Measurements from ENCODE around the gene GINS1. TPM values are rescaled to one million over a fixed set of nuclear protein-coding genes. Genes with fewer than 3 reads are reported as not detected.

Gene GINS1
- total RNA-seq, 1 donor from 2014 or later, result 5.3 TPM

DNA sequence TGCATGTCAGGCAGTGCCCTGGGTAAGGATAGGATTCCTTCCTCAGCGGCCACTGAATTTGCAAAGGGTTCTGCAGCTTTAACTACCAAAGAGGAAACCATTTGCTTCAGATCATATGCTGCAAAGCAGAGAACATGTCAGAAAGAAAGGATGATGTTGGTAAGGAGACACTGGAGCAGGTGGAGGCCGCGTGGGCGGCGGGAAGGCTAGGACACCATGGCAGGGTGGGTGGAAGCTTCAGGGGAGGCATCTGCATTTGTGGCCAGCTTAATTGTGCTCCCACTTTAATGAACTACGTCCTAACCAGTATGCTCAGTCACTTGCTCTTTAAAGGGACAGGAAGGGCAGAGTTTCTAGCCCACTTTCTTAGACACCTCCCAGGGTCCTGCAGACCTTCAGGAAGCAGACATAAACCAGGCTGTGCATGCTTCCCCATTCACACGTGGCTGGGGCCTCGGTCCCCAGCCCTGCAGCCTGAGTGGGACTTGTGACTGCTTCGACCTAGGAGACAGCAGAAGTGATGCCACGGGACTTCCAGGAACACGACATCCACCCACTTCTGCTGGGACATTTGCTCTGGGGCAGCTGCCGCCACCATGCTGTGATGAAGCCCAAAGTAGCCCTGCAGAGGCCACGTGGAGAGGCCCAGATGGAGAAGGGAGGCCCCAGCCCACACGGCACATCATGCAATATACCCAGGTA lies 76.1 kb downstream of the GINS1 start:
- Mint-ChIP-seq H3K4me1 (ENCODE audit: low read depth, unreplicated experiment) (peaks cover 12% of the 10 kb centered on the region), H3K27me3 (ENCODE audit: unreplicated experiment) (peaks cover 7% of the 10 kb centered on the region), H3K36me3 (ENCODE audit: unreplicated experiment) (peaks cover under 1% of the 10 kb centered on the region), H3K9me3 (ENCODE audit: unreplicated experiment) (peaks cover 4% of the 10 kb centered on the region), H3K27ac (ENCODE audit: unreplicated experiment) (no peak overlapping the region), H3K4me3 (ENCODE audit: unreplicated experiment) (no peak overlapping the region)
- no peak for DNase-seq
- no peak for TF ChIP-seq CTCF (IDR thresholded peaks at IDR 0.05; ENCODE audit: partially characterized antibody, unreplicated experiment)

- H3K4me1 Mint-ChIP-seq (ENCODE audit: low read depth, unreplicated experiment), result peaks cover 12% of the 10 kb centered on the region
- H3K27me3 Mint-ChIP-seq (ENCODE audit: unreplicated experiment), result peaks cover 6% of the 10 kb centered on the region
- TF ChIP-seq CTCF (IDR thresholded peaks at IDR 0.05; ENCODE audit: partially characterized antibody, unreplicated experiment), result no peak
- H3K4me3 Mint-ChIP-seq (ENCODE audit: unreplicated experiment), result no peak overlapping the region
- H3K27ac Mint-ChIP-seq (ENCODE audit: unreplicated experiment), result no peak overlapping the region
- no peaks in the 10 kb centered on the region for H3K36me3 Mint-ChIP-seq (ENCODE audit: unreplicated experiment)
- DNase-seq, result no peak
- H3K9me3 Mint-ChIP-seq (ENCODE audit: unreplicated experiment), result peaks cover 4% of the 10 kb centered on the region
Measured at GRCh38 chr20:25484224-25484846, 76.9 kb downstream of the GINS1 start.

DNA sequence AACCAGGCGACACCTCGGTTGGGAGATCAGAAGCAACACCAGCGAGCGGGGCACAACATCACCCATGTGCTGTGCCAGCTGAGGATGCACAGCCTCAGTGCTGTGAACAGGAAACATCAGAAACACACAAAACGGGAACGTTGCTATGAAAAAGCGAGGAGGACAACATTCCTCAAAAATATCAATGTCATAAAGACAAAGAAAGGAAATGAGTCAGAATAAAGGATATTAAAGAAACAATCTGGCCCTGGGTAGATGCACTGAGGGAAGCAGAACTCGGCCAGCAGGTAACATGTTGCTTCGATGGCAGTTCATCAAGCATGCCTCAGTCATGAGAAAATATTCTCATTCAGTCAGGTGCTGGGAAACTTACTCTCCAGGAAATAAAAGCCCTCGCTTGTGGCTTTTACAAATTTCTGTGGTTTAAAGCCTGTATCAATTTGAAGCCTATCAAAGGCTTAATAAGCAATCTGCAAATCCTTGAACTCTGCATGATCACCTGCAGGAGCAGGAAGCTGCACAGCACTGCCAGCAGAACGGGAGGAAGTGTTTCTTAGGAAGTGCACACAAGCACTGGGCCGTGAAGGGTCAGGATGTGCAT lies 77.5 kb downstream of the GINS1 start:
- Mint-ChIP-seq H3K4me3 (ENCODE audit: unreplicated experiment) (no peak overlapping the region), H3K9me3 (ENCODE audit: unreplicated experiment) (peaks cover 4% of the 10 kb centered on the region), H3K27ac (ENCODE audit: unreplicated experiment) (no peak overlapping the region), H3K4me1 (ENCODE audit: low read depth, unreplicated experiment) (peaks cover 12% of the 10 kb centered on the region), H3K36me3 (ENCODE audit: unreplicated experiment) (no peaks in the 10 kb centered on the region), H3K27me3 (ENCODE audit: unreplicated experiment) (peaks cover 5% of the 10 kb centered on the region)
- no peak for DNase-seq
- TF ChIP-seq CTCF (IDR thresholded peaks at IDR 0.05; ENCODE audit: partially characterized antibody, unreplicated experiment), result no peak

DNA sequence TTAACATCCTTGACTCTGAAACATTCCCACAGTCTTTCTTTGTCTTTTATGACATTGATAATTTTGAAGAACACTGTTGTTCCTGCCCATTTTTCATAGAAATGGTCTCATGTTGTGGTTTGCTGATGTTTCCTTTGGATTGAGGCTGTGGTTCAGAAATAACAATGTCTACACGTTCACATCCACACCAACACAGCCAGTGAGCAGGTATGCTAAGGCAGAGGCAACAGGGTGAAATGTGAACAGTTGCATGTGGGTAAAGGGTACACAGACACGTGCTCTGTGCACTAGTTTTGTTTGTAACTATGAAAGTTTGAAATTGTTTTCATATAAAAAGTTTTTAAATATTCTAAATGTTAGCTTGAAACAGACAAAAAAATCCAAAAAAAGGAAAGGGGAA lies 78.4 kb downstream of the GINS1 start:
- Mint-ChIP-seq H3K9me3 (ENCODE audit: unreplicated experiment) (peaks cover 4% of the 10 kb centered on the region), H3K36me3 (ENCODE audit: unreplicated experiment) (no peaks in the 10 kb centered on the region), H3K4me1 (ENCODE audit: low read depth, unreplicated experiment) (peaks cover 14% of the 10 kb centered on the region), H3K4me3 (ENCODE audit: unreplicated experiment) (no peak overlapping the region), H3K27me3 (ENCODE audit: unreplicated experiment) (peaks cover 6% of the 10 kb centered on the region), H3K27ac (ENCODE audit: unreplicated experiment) (no peak overlapping the region)
- TF ChIP-seq CTCF (IDR thresholded peaks at IDR 0.05; ENCODE audit: partially characterized antibody, unreplicated experiment), result no peak
- DNase-seq, result no peak

DNA sequence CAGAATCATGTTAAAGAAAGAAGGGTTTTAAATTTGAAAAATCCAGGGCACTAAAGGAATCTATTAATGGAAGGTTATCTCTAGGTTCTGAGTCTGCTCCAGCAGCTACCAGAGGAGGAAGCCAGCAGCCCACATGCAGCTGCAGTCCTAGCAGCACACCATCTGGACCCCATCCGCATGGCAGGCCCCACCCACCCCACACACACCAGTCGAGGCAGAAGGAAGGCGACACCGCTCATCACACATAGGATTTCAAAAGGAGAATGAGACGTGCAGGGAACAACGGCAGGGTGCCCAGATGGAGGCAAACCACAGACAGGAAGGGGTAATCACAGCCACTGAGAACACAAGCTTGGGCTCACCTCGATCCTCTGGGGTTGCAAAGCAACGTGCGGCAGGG lies 78.9 kb downstream of the GINS1 start:
- H3K4me3 Mint-ChIP-seq (ENCODE audit: unreplicated experiment), result peak overlapping the region; percentile 31

More for the DNA sequence above, 78.9 kb downstream of the GINS1 start:
- peaks cover 4% of the 10 kb centered on the region for H3K9me3 Mint-ChIP-seq (ENCODE audit: unreplicated experiment)
- H3K27ac Mint-ChIP-seq (ENCODE audit: unreplicated experiment), result peak overlapping the region; percentile 78
- TF ChIP-seq CTCF (IDR thresholded peaks at IDR 0.05; ENCODE audit: partially characterized antibody, unreplicated experiment), result no peak
- DNase-seq, result peak; percentile 50
- peaks cover 14% of the 10 kb centered on the region for H3K4me1 Mint-ChIP-seq (ENCODE audit: low read depth, unreplicated experiment)
- H3K36me3 Mint-ChIP-seq (ENCODE audit: unreplicated experiment), result no peaks in the 10 kb centered on the region
- H3K27me3 Mint-ChIP-seq (ENCODE audit: unreplicated experiment), result peaks cover 6% of the 10 kb centered on the region

Measured in glutamatergic neuron (in vitro differentiated cells).